PC-3 (cell line): ENCODE data around the gene PTGER3. TPM values are rescaled to one million over a fixed set of nuclear protein-coding genes. Genes with fewer than 3 reads are reported as not detected.

Source experiments
- ATAC-seq: fragments of 200-7000 bp; cut with Tn5 transposase; 2 replicates; pipeline ENCODE4 v1.9.1; 2020; ENCODE audit warnings: mild to moderate bottlenecking, moderate library complexity
- BruUV-seq: library from RNA; stranded (reverse); fragments of 400-500 nt; replicated peaks from 2 replicates; lab custom pipeline; 2021; lab: Mats Ljungman, UMichigan
- CTCF ChIA-PET: fragments of 300-600 bp; sonication (Branson Sonifier 250); formaldehyde crosslinking; loops from one replicate; lab custom pipeline; 2022; ENCODE audit warnings: antibody characterized with exemption; lab: Charles Lee
- POLR2A ChIA-PET: fragments of 300-600 bp; sonication (Branson Sonifier 250); formaldehyde crosslinking; loops from one replicate; lab custom pipeline; 2022; ENCODE audit warnings: antibody characterized with exemption; ENCODE audit not compliant: unreplicated experiment; lab: Charles Lee
- DNase-seq: peaks from one replicate; pipeline ENCODE4 v3.0.0-alpha.2; 2015
- H2AFZ ChIP-seq: fragments of 300-600 bp; sonication (generic); 2 replicates; pipeline ENCODE4 v1.6.0; 2016; ENCODE audit warnings: antibody characterized with exemption, low read length
- H3F3A ChIP-seq: fragments of 300-600 bp; sonication (generic); one replicate; pipeline ENCODE4 v1.6.0; 2017; ENCODE audit warnings: antibody characterized with exemption, low read length, control low read depth, mild to moderate bottlenecking; ENCODE audit not compliant: unreplicated experiment
- H3K27ac ChIP-seq: fragments of 300-600 bp; sonication (generic); 2 replicates; pipeline ENCODE4 v1.5.1; 2016; ENCODE audit warnings: mild to moderate bottlenecking, low read length
- H3K27me3 ChIP-seq: fragments of 300-600 bp; sonication (generic); 2 replicates; pipeline ENCODE4 v1.6.1; 2016; ENCODE audit warnings: low read length, mixed read lengths
- H3K36me3 ChIP-seq: fragments of 300-600 bp; sonication (generic); 2 replicates; pipeline ENCODE4 v1.6.1; 2016; ENCODE audit warnings: low read depth, mixed run types, low read length, mixed read lengths
- H3K4me1 ChIP-seq: fragments of 300-600 bp; sonication (generic); 2 replicates; pipeline ENCODE4 v1.5.1; 2016; ENCODE audit warnings: low read length; ENCODE audit not compliant: insufficient read depth
- H3K4me2 ChIP-seq: fragments of 300-600 bp; sonication (generic); 2 replicates; pipeline ENCODE4 v1.6.0; 2016; ENCODE audit warnings: low read length
- H3K4me3 ChIP-seq: fragments of 300-600 bp; sonication (generic); 2 replicates; pipeline ENCODE4 v1.5.1; 2016; ENCODE audit warnings: mild to moderate bottlenecking, low read length, mixed read lengths
- H3K79me2 ChIP-seq: fragments of 300-600 bp; sonication (generic); 2 replicates; pipeline ENCODE4 v1.6.1; 2017; ENCODE audit warnings: low read length, mixed read lengths
- H3K9ac ChIP-seq: fragments of 300-600 bp; sonication (generic); 2 replicates; pipeline ENCODE4 v1.6.0; 2016; ENCODE audit warnings: mild to moderate bottlenecking, low read length
- H3K9me2 ChIP-seq: fragments of 300-600 bp; sonication (generic); replicated peaks from 2 replicates; pipeline ENCODE4 v1.6.1; 2016; ENCODE audit warnings: mixed run types, low read length, mixed read lengths
- H3K9me3 ChIP-seq: fragments of 300-600 bp; sonication (generic); 2 replicates; pipeline ENCODE4 v1.6.1; 2016; ENCODE audit warnings: low read length, mixed read lengths
- H4K20me1 ChIP-seq: fragments of 300-600 bp; sonication (generic); 2 replicates; pipeline ENCODE4 v1.6.1; 2016; ENCODE audit warnings: low read length, mixed read lengths
- CTCF ChIP-seq: fragments of 300-600 bp; sonication (generic); conservative IDR thresholded peaks from 2 replicates; pipeline ENCODE4 v1.5.1; 2017; ENCODE audit warnings: antibody characterized with exemption, low read depth, mild to moderate bottlenecking, low read length
- EZH2 ChIP-seq: fragments of 300-600 bp; sonication (generic); IDR thresholded peaks from one replicate; pipeline ENCODE4 v1.6.1; 2017; ENCODE audit warnings: antibody characterized with exemption, mild to moderate bottlenecking, low read length; ENCODE audit not compliant: unreplicated experiment
- EZH2phosphoT487 ChIP-seq: fragments of 300-600 bp; sonication (generic); IDR thresholded peaks from 2 replicates; pipeline ENCODE4 v1.6.1; 2018; ENCODE audit warnings: mild to moderate bottlenecking, antibody characterized with exemption, low read length, borderline replicate concordance
- intact Hi-C: fragments of 100-400 bp; cut with micrococcal nuclease; formaldehyde crosslinking; loops from 2 replicates; pipeline ENCODE4 v1.9.0; 2023
- total RNA-seq: library from RNA; depleted of rRNA; stranded (reverse); fragments of >200 nt; gene quantifications from 2 replicates; pipeline ENCODE4 v1.2.3, GENCODE V29; 2014

Gene PTGER3
- total RNA-seq, 1 experiment from 2014 or later: 0.11 TPM

- CTCF ChIA-PET: no interaction called here
- peak; percentile 25; the same call in 1 of the 2 replicates for ATAC-seq
- H3K79me2 ChIP-seq: no peaks in the 10 kb centered on the region
These were observed 46.3 kb upstream of the PTGER3 start for GRCh38 chr1:71093938-71094337.

GRCh38 chr1:71089536-71090270 is 42.1 kb upstream of the PTGER3 start:
- DNase-seq: peak; percentile 84
- Histone ChIP-seq H3K9ac (peak overlapping the region; percentile 48), H3K4me2 (peak overlapping the region; percentile 67), H3K36me3 (no peaks in the 10 kb centered on the region), H3K27ac (peak overlapping the region; percentile 82), H3K9me3 (no peaks in the 10 kb centered on the region), H3K4me3 (peak overlapping the region; percentile 30; the same call in 1 of the 2 replicates), H2AFZ (peak overlapping the region; percentile 46), H3K79me2 (no peaks in the 10 kb centered on the region), H3K9me2 (no peaks in the 10 kb centered on the region), H3K4me1 (peaks cover 62% of the 10 kb centered on the region), H3K27me3 (no peaks in the 10 kb centered on the region), H3F3A (peaks cover 5% of the 10 kb centered on the region), H4K20me1 (no peaks in the 10 kb centered on the region)
- intact Hi-C loops: loop anchor here (5.0 kb wide), 5 partner anchors 263 to 1193 kb away; partner anchors contain the start of gene NEGR1
- ChIA-PET CTCF (interaction anchor here (0.6 kb wide), 1 partner anchor 640 kb away, joined by 3 read pairs; no protein-coding TSS in a partner anchor), POLR2A (no interaction called here)
- TF ChIP-seq EZH2 (no peak), CTCF (no peak), EZH2phosphoT487 (no peak)
- no TSS peak for BruUV-seq
- peak; percentile 31 for ATAC-seq

More at GRCh38 chr1:71093938-71094337, 46.3 kb upstream of the PTGER3 start:
- H3K9ac ChIP-seq: no peak overlapping the region
- H3K4me2 ChIP-seq: no peak overlapping the region
- no peaks in the 10 kb centered on the region for H3F3A ChIP-seq
- no peak overlapping the region for H3K4me3 ChIP-seq
- no peak overlapping the region for H3K27ac ChIP-seq
- no peaks in the 10 kb centered on the region for H4K20me1 ChIP-seq
- BruUV-seq: no TSS peak
- no peaks in the 10 kb centered on the region for H3K9me3 ChIP-seq
- peak; percentile 53 for DNase-seq
- peaks cover 23% of the 10 kb centered on the region for H3K4me1 ChIP-seq
- intact Hi-C loops: loop anchor here (1.0 to 5.0 kb wide), 4 partner anchors 102 to 943 kb away; no protein-coding TSS in a partner anchor
- no peak for TF ChIP-seq EZH2
- peak; percentile 57 for TF ChIP-seq CTCF
- no peak overlapping the region for H2AFZ ChIP-seq
- no peaks in the 10 kb centered on the region for H3K36me3 ChIP-seq
- H3K9me2 ChIP-seq: no peaks in the 10 kb centered on the region
- H3K27me3 ChIP-seq: no peaks in the 10 kb centered on the region
- POLR2A ChIA-PET: no interaction called here
